HG03097 (cell line): ENCODE measurements around the gene PROSER3.

ENCODE experiments used
- ATAC-seq: cut with Tn5 transposase; IDR thresholded peaks from one replicate; pipeline ENCODE4 v1.9.1; 2021; ENCODE audit not compliant: unreplicated experiment, low FRiP score

The PROSER3 gene

GRCh38 chr19:35775046-35775297 is 17.0 kb downstream of the PROSER3 start:
- no peak for ATAC-seq

GRCh38 chr19:35775298-35776101 is 17.5 kb downstream of the PROSER3 start, which contains the start of gene ARHGAP33:
ARHGAP33 (plus strand) TSS chr19:35775564; CDS start chr19:35775659, 95 bp downstream.
- peak; percentile 89 for ATAC-seq

- no peak for ATAC-seq
Observed at GRCh38 chr19:35776102-35776788, 18.3 kb downstream of the PROSER3 start.

GRCh38 chr19:35777086-35777841 is 19.3 kb downstream of the PROSER3 start:
- ATAC-seq = no peak

GRCh38 chr19:35777961-35778360 is 20.0 kb downstream of the PROSER3 start:
- ATAC-seq = no peak

- no peak for ATAC-seq
Observed at GRCh38 chr19:35779033-35779432, 21.1 kb downstream of the PROSER3 start.

GRCh38 chr19:35780058-35780457 is 22.1 kb downstream of the PROSER3 start:
- ATAC-seq = no peak

- ATAC-seq = no peak
Observed at GRCh38 chr19:35780717-35781116, 22.7 kb downstream of the PROSER3 start.

GRCh38 chr19:35781650-35782049 is 23.7 kb downstream of the PROSER3 start:
- no peak for ATAC-seq

GRCh38 chr19:35782589-35782988 is 24.6 kb downstream of the PROSER3 start:
- ATAC-seq = no peak

GRCh38 chr19:35783469-35784434 is 25.8 kb downstream of the PROSER3 start:
- ATAC-seq = no peak

- ATAC-seq = no peak
Observed at GRCh38 chr19:35784503-35785338, 26.7 kb downstream of the PROSER3 start.

- ATAC-seq = no peak
Observed at GRCh38 chr19:35785339-35785627, 27.3 kb downstream of the PROSER3 start.

GRCh38 chr19:35786299-35787160 is 28.6 kb downstream of the PROSER3 start:
- no peak for ATAC-seq

- ATAC-seq = no peak
Observed at GRCh38 chr19:35787227-35787799, 29.3 kb downstream of the PROSER3 start.

GRCh38 chr19:35788205-35788960 is 30.4 kb downstream of the PROSER3 start:
- no peak for ATAC-seq

- no peak for ATAC-seq
Observed at GRCh38 chr19:35789195-35789977, 31.4 kb downstream of the PROSER3 start.
